Spleen (tissue), 7 donors: ENCODE results near the gene SYNGR1.

Experiments used
- CTCF ChIP-seq, 11 experiments: fragments of 200-600 bp in 7 of 11; fragments of 450-650 bp in 4 of 11; sonication (generic) in 4 of 11; IDR thresholded peaks in 8 of 11; conservative IDR thresholded peaks in 3 of 11; 1 replicate in 7 of 11; 2 replicates in 4 of 11; pipeline versions ENCODE4 v1.4.0 to v1.8.0; 2016 to 2021; ENCODE audit warnings: antibody characterized with exemption in 11 of 11, inconsistent platforms in 4 of 11, mild to moderate bottlenecking in 1 of 11
- POLR2A ChIP-seq, 3 donors: fragments of 450-650 bp; IDR thresholded peaks; one replicate each; pipeline ENCODE4 v1.5.1; 2017; ENCODE audit warnings: antibody characterized with exemption in 3 of 3, mild to moderate bottlenecking in 1 of 3
- POLR2AphosphoS5 ChIP-seq, 3 donors: sonication (generic); formaldehyde crosslinking; IDR thresholded peaks; one replicate each; pipeline ENCODE4 v1.5.1; 2017; ENCODE audit warnings: antibody characterized with exemption in 3 of 3
- donor health status: DM: no; HTN: no; CAD: no; lungs with moderate emphysema.
- donor health status: DM: no; HTN: no; CAD: no.
- donor health status: DM: no; HTN: no; CAD: no.

GRCh38 chr22:39344046-39344390 lies 5.8 kb upstream of the SYNGR1 start:
- TF ChIP-seq CTCF (IDR thresholded peaks at IDR 0.05 in 8 of 11, conservative IDR thresholded peaks at IDR 0.05 in 3 of 11) (no peak), POLR2AphosphoS5 (IDR thresholded peaks at IDR 0.05) (no peak), POLR2A (IDR thresholded peaks at IDR 0.05) (no peak)
